Aorta (tissue), 5 donors: ENCODE results near the gene TTC39A. TPM values are rescaled to one million over a fixed set of nuclear protein-coding genes. Genes with fewer than 3 reads are reported as not detected.

Experiments
- ATAC-seq: fragments of 200-7000 bp; cut with Tn5 transposase; one replicate; pipeline ENCODE4 v1.9.1; 2022; ENCODE audit warnings: moderate library complexity; ENCODE audit not compliant: low FRiP score
- DNase-seq, 2 donors: peaks; one replicate each; pipeline ENCODE4 v3.0.0-alpha.2; 2020
- H3K27ac ChIP-seq, 2 donors: one replicate each; pipeline ENCODE4 v1.5.1; 2013; ENCODE audit warnings: low read length in 2 of 2, mild to moderate bottlenecking in 2 of 2, moderate library complexity in 2 of 2, control low read depth in 1 of 2, inconsistent platforms in 1 of 2, low read depth in 1 of 2
- H3K27me3 ChIP-seq, 2 donors: one replicate each; pipeline ENCODE4 v1.6.1; 2013; ENCODE audit warnings: control low read depth in 1 of 2, low read length in 1 of 2, mild to moderate bottlenecking in 1 of 2, moderate library complexity in 1 of 2; ENCODE audit not compliant: insufficient read depth in 2 of 2, control insufficient read depth in 1 of 2
- H3K36me3 ChIP-seq, 2 donors: one replicate each; pipeline ENCODE4 v1.6.1; 2013; ENCODE audit warnings: control low read depth in 1 of 2, low read length in 1 of 2, mild to moderate bottlenecking in 1 of 2; ENCODE audit not compliant: insufficient read depth in 2 of 2, control insufficient read depth in 1 of 2
- H3K4me1 ChIP-seq, 2 donors: one replicate each; pipeline ENCODE4 v1.6.1; 2013; ENCODE audit warnings: low read length in 2 of 2, control low read depth in 1 of 2, mild to moderate bottlenecking in 1 of 2, moderate library complexity in 1 of 2; ENCODE audit not compliant: insufficient read depth in 2 of 2, control insufficient read depth in 1 of 2
- H3K4me3 ChIP-seq, 2 donors: one replicate each; pipeline ENCODE4 v1.5.1; 2013; ENCODE audit warnings: low read length in 2 of 2, control low read depth in 1 of 2, mild to moderate bottlenecking in 1 of 2
- H3K9me3 ChIP-seq: one replicate; pipeline ENCODE4 v1.6.1; 2013; ENCODE audit warnings: mild to moderate bottlenecking, low read length; ENCODE audit not compliant: control insufficient read depth
- WGBS, 2 donors: extraction: QIAGEN DNeasy Blood & Tissue Kit; methylation state at CpG; one replicate each; pipeline ENCODE4 v1.1.7; 2013; 5-methylcytosine and 5-hydroxymethylcytosine counted together
- intact Hi-C, 2 donors: fragments of 100-400 bp; cut with DNase I; formaldehyde crosslinking; loops; one replicate each; pipeline versions ENCODE4 v1.14.2 to v1.15.0; 2022
- polyA plus RNA-seq, 2 donors: library from polyadenylated mRNA; stranded (reverse); fragments of 200-250 nt; gene quantifications; one replicate each; pipeline ENCODE4 v1.2.3, GENCODE V29; 2013
- total RNA-seq, 2 donors: library from RNA; stranded (reverse); fragmentation: NEBNext Ultra II Directional; extraction: Animal tissue kit (Norgen Biotek cat#: 25700); gene quantifications; one replicate each; pipeline ENCODE4 v1.2.1, GENCODE V29; 2021
- donor health status: healthy with polysubstance abuse.
- donor health status: Bipolar disorder and iron deficiency.
- donor health status: DM: no; HTN: no; CAD: no.
- donor health status: DM: no; HTN: no; CAD: no.
- donor health status: DM: yes; HTN: yes; CAD: no.

TTC39A gene
- total and polyA plus RNA-seq, 4 donors = 0.67 to 7.5 (median 2.8) TPM

- Histone ChIP-seq H3K9me3 (no peaks in the 10 kb centered on the region), H3K4me1 (peaks cover 8% of the 10 kb centered on the region in 2 donors), H3K4me3 (no peak overlapping the region), H3K27me3 (no peaks in the 10 kb centered on the region), H3K36me3 (no peaks in the 10 kb centered on the region), H3K27ac (no peak overlapping the region)
- WGBS, 2 donors = 35 to 40% methylated on average over 4 of the region's 4 CpGs
- DNase-seq (no peak), ATAC-seq (no peak)
- intact Hi-C loops = loop anchor here in 1 of 2 donors (5.0 kb wide), 1 partner anchor 43 kb away; the partner anchor contains the start of gene RNF11
Observed at GRCh38 chr1:51280321-51280978, 49.9 kb downstream of the TTC39A start.

GRCh38 chr1:51276286-51276685 is 54.1 kb downstream of the TTC39A start:
- DNase-seq (no peak), ATAC-seq (no peak)
- WGBS, 2 donors = 74 to 84% methylated on average over 7 of the region's 7 CpGs
- no peak overlapping the region for H3K27ac ChIP-seq
- H3K9me3 ChIP-seq = no peaks in the 10 kb centered on the region
- H3K36me3 ChIP-seq = no peaks in the 10 kb centered on the region
- H3K27me3 ChIP-seq = no peaks in the 10 kb centered on the region
- intact Hi-C loops = no loop called here
- no peak overlapping the region for H3K4me3 ChIP-seq
- H3K4me1 ChIP-seq = peaks cover under 1 to 3% of the 10 kb centered on the region in 2 donors

GRCh38 chr1:51274676-51275075 is 55.7 kb downstream of the TTC39A start:
- no peak overlapping the region for H3K27ac ChIP-seq
- ATAC-seq (no peak), DNase-seq (no peak)
- H3K27me3 ChIP-seq = no peaks in the 10 kb centered on the region
- intact Hi-C loops = no loop called here
- 93 to 94% methylated on average over 6 of the region's 6 CpGs for WGBS, 2 donors
- peaks cover 3 to 6% of the 10 kb centered on the region in 2 donors for H3K4me1 ChIP-seq
- H3K36me3 ChIP-seq = no peaks in the 10 kb centered on the region
- H3K9me3 ChIP-seq = no peaks in the 10 kb centered on the region
- no peak overlapping the region for H3K4me3 ChIP-seq

GRCh38 chr1:51272916-51273315 is 57.4 kb downstream of the TTC39A start:
- peaks cover 3 to 6% of the 10 kb centered on the region in 2 donors for H3K4me1 ChIP-seq
- H3K27ac ChIP-seq = no peak overlapping the region
- no peaks in the 10 kb centered on the region for H3K36me3 ChIP-seq
- DNase-seq (no peak), ATAC-seq (no peak)
- H3K4me3 ChIP-seq = no peak overlapping the region
- H3K27me3 ChIP-seq = no peaks in the 10 kb centered on the region
- intact Hi-C loops = no loop called here
- no peaks in the 10 kb centered on the region for H3K9me3 ChIP-seq

- peak overlapping the region in 1 of 2 donors; percentile 80 for H3K27ac ChIP-seq
- no peaks in the 10 kb centered on the region for H3K9me3 ChIP-seq
- peaks cover 3 to 11% of the 10 kb centered on the region in 2 donors for H3K4me1 ChIP-seq
- no peak overlapping the region for H3K4me3 ChIP-seq
- ATAC-seq (no peak), DNase-seq (no peak)
- intact Hi-C loops = no loop called here
- H3K36me3 ChIP-seq = no peaks in the 10 kb centered on the region
- no peaks in the 10 kb centered on the region for H3K27me3 ChIP-seq
Observed at GRCh38 chr1:51270751-51271150, 59.6 kb downstream of the TTC39A start.

- no peaks in the 10 kb centered on the region for H3K36me3 ChIP-seq
- DNase-seq (no peak), ATAC-seq (no peak)
- H3K27ac ChIP-seq = peak overlapping the region; percentile 39 to 52
- no peaks in the 10 kb centered on the region for H3K9me3 ChIP-seq
- H3K27me3 ChIP-seq = no peaks in the 10 kb centered on the region
- WGBS, 2 donors = 28 to 44% methylated on average over 2 of the region's 2 CpGs
- peaks cover 3 to 13% of the 10 kb centered on the region in 2 donors for H3K4me1 ChIP-seq
- intact Hi-C loops = no loop called here
- no peak overlapping the region for H3K4me3 ChIP-seq
Observed at GRCh38 chr1:51268634-51269033, 61.7 kb downstream of the TTC39A start.

GRCh38 chr1:51266791-51267190 is 63.6 kb downstream of the TTC39A start:
- H3K9me3 ChIP-seq = no peaks in the 10 kb centered on the region
- 97 to 98% methylated on average over 4 of the region's 4 CpGs for WGBS, 2 donors
- peak overlapping the region in 1 of 2 donors; percentile 32 for H3K27ac ChIP-seq
- intact Hi-C loops = no loop called here
- DNase-seq = no peak
- no peak for ATAC-seq
- H3K27me3 ChIP-seq = no peaks in the 10 kb centered on the region
- H3K4me1 ChIP-seq = peaks cover 3 to 16% of the 10 kb centered on the region in 2 donors
- no peaks in the 10 kb centered on the region for H3K36me3 ChIP-seq
- H3K4me3 ChIP-seq = no peak overlapping the region

GRCh38 chr1:51266181-51266580 is 64.2 kb downstream of the TTC39A start:
- Histone ChIP-seq H3K36me3 (no peaks in the 10 kb centered on the region), H3K4me1 (peaks cover 2 to 13% of the 10 kb centered on the region in 2 donors), H3K9me3 (no peaks in the 10 kb centered on the region), H3K27ac (no peak overlapping the region), H3K27me3 (no peaks in the 10 kb centered on the region), H3K4me3 (no peak overlapping the region)
- no peak for DNase-seq
- WGBS, 2 donors = 93 to 95% methylated on average over 2 of the region's 2 CpGs
- intact Hi-C loops = no loop called here
- ATAC-seq = no peak

GRCh38 chr1:51265618-51266017 is 64.7 kb downstream of the TTC39A start:
- Histone ChIP-seq H3K9me3 (no peaks in the 10 kb centered on the region), H3K36me3 (no peaks in the 10 kb centered on the region), H3K27ac (peak overlapping the region in 1 of 2 donors; percentile 48), H3K4me1 (peaks cover 0 to 10% of the 10 kb centered on the region in 2 donors), H3K27me3 (no peaks in the 10 kb centered on the region), H3K4me3 (no peak overlapping the region)
- 90% methylated on average over 4 of the region's 4 CpGs for WGBS, 2 donors
- intact Hi-C loops = no loop called here
- DNase-seq = no peak
- ATAC-seq = no peak
